ENCODE data around the gene MRTFA.
A peak's percentile ranks its signal among the peaks of the same experiment; 100 is the strongest.

Gene MRTFA

GRCh38 chr22:40654522-40655167 lies 18.1 kb upstream of the MRTFA start:
- H3K27ac ChIP-seq (replicated peaks; ENCODE audit: low read length), result no peak overlapping the region
- no peaks in the 10 kb centered on the region for H3K9me3 ChIP-seq (replicated peaks in 1 of 2; ENCODE audit: control insufficient read depth in 2 of 2, insufficient read depth in 1 of 2, low read depth in 1 of 2, low read length in 2 of 2)
- no peak for DNase-seq (ENCODE audit: low spot score)
- no CpG with 5 or more reads among the region's 11 CpGs for WGBS, 2 donors (ENCODE audit: extremely low coverage in 2 of 2, insufficient read length in 2 of 2, insufficient replicate concordance in 1 of 2)
- no peak overlapping the region for H3K4me2 ChIP-seq (ENCODE audit: insufficient read depth, low read length, poor library complexity, severe bottlenecking)
- no peak overlapping the region for H3K4me3 ChIP-seq (ENCODE audit: low read length in 2 of 2)
- H3K9ac ChIP-seq (ENCODE audit: low read depth, low read length, poor library complexity), result no peak overlapping the region
- H2BK12ac ChIP-seq (ENCODE audit: low read length), result no peak overlapping the region
- H2AFZ ChIP-seq (ENCODE audit: low read length), result peak overlapping the region; percentile 87
- no peak overlapping the region for H4K91ac ChIP-seq (ENCODE audit: low read depth, low read length, poor library complexity)
- H3K27me3 ChIP-seq (ENCODE audit: control insufficient read depth in 3 of 3, insufficient read depth in 3 of 3, low read depth in 1 of 3, low read length in 3 of 3), result peaks cover 0 to 2% (median 0%) of the 10 kb centered on the region in 3 experiments
- no peak overlapping the region for H3K14ac ChIP-seq (ENCODE audit: low read length)
- no peak overlapping the region for H2AK5ac ChIP-seq (ENCODE audit: low read depth, low read length)
- no peaks in the 10 kb centered on the region for H3K36me3 ChIP-seq (replicated peaks in 1 of 2; ENCODE audit: control insufficient read depth in 2 of 2, insufficient read depth in 2 of 2, low read length in 2 of 2)
- H3K4ac ChIP-seq (ENCODE audit: low read length), result no peak overlapping the region
- H4K8ac ChIP-seq (ENCODE audit: low read depth, low read length), result no peak overlapping the region
- no peak overlapping the region for H3K23ac ChIP-seq (ENCODE audit: low read depth, low read length, poor library complexity)
- peaks cover 2 to 5% of the 10 kb centered on the region in 2 donors for H3K4me1 ChIP-seq (ENCODE audit: control insufficient read depth in 2 of 2, insufficient read depth in 1 of 2, low read depth in 1 of 2, low read length in 2 of 2)
- H3K79me1 ChIP-seq (ENCODE audit: low read depth, low read length), result no peaks in the 10 kb centered on the region
- H2BK120ac ChIP-seq (ENCODE audit: low read depth, low read length), result no peak overlapping the region
- H2BK5ac ChIP-seq (ENCODE audit: low read length), result no peak overlapping the region
- H2BK15ac ChIP-seq (ENCODE audit: low read length), result no peak overlapping the region
- no peak overlapping the region for H3K18ac ChIP-seq (ENCODE audit: low read length)

GRCh38 chr22:40653361-40653760 lies 16.8 kb upstream of the MRTFA start:
- H3K18ac ChIP-seq (ENCODE audit: low read length), result peak overlapping the region; percentile 19
- no peak overlapping the region for H3K27ac ChIP-seq (replicated peaks; ENCODE audit: low read length)
- H2AK5ac ChIP-seq (ENCODE audit: low read depth, low read length), result no peak overlapping the region
- no peak overlapping the region for H2AFZ ChIP-seq (ENCODE audit: low read length)
- no peak for DNase-seq (ENCODE audit: low spot score)
- H3K4me2 ChIP-seq (ENCODE audit: insufficient read depth, low read length, poor library complexity, severe bottlenecking), result no peak overlapping the region
- H3K36me3 ChIP-seq (replicated peaks in 1 of 2; ENCODE audit: control insufficient read depth in 2 of 2, insufficient read depth in 2 of 2, low read length in 2 of 2), result no peaks in the 10 kb centered on the region
- H3K4me3 ChIP-seq (ENCODE audit: low read length in 2 of 2), result no peak overlapping the region
- no CpG with 5 or more reads among the region's 9 CpGs for WGBS, 2 donors (ENCODE audit: extremely low coverage in 2 of 2, insufficient read length in 2 of 2, insufficient replicate concordance in 1 of 2)
- peaks cover 2 to 5% of the 10 kb centered on the region in 2 donors for H3K4me1 ChIP-seq (ENCODE audit: control insufficient read depth in 2 of 2, insufficient read depth in 1 of 2, low read depth in 1 of 2, low read length in 2 of 2)
- H3K79me1 ChIP-seq (ENCODE audit: low read depth, low read length), result no peaks in the 10 kb centered on the region
- no peak overlapping the region for H2BK15ac ChIP-seq (ENCODE audit: low read length)
- H2BK120ac ChIP-seq (ENCODE audit: low read depth, low read length), result no peak overlapping the region
- no peak overlapping the region for H3K14ac ChIP-seq (ENCODE audit: low read length)
- no peak overlapping the region for H2BK5ac ChIP-seq (ENCODE audit: low read length)
- no peak overlapping the region for H3K4ac ChIP-seq (ENCODE audit: low read length)
- H2BK12ac ChIP-seq (ENCODE audit: low read length), result no peak overlapping the region
- H4K91ac ChIP-seq (ENCODE audit: low read depth, low read length, poor library complexity), result no peak overlapping the region
- no peak overlapping the region for H4K8ac ChIP-seq (ENCODE audit: low read depth, low read length)
- no peak overlapping the region for H3K9ac ChIP-seq (ENCODE audit: low read depth, low read length, poor library complexity)
- H3K27me3 ChIP-seq (ENCODE audit: control insufficient read depth in 3 of 3, insufficient read depth in 3 of 3, low read depth in 1 of 3, low read length in 3 of 3), result peaks cover 0 to under 1% (median 0%) of the 10 kb centered on the region in 3 experiments
- H3K9me3 ChIP-seq (replicated peaks in 1 of 2; ENCODE audit: control insufficient read depth in 2 of 2, insufficient read depth in 1 of 2, low read depth in 1 of 2, low read length in 2 of 2), result no peaks in the 10 kb centered on the region
- H3K23ac ChIP-seq (ENCODE audit: low read depth, low read length, poor library complexity), result no peak overlapping the region

- peak overlapping the region; percentile 94 for H2AFZ ChIP-seq (ENCODE audit: low read length)
- peak overlapping the region; percentile 30 for H3K4me2 ChIP-seq (ENCODE audit: insufficient read depth, low read length, poor library complexity, severe bottlenecking)
- H3K79me1 ChIP-seq (ENCODE audit: low read depth, low read length), result no peaks in the 10 kb centered on the region
- peak overlapping the region; percentile 91 for H2BK5ac ChIP-seq (ENCODE audit: low read length)
- no peak for DNase-seq (ENCODE audit: low spot score)
- peak overlapping the region; percentile 18 for H3K27ac ChIP-seq (replicated peaks; ENCODE audit: low read length)
- H2BK12ac ChIP-seq (ENCODE audit: low read length), result no peak overlapping the region
- peak overlapping the region; percentile 90 for H3K14ac ChIP-seq (ENCODE audit: low read length)
- H3K9ac ChIP-seq (ENCODE audit: low read depth, low read length, poor library complexity), result peak overlapping the region; percentile 9
- H4K91ac ChIP-seq (ENCODE audit: low read depth, low read length, poor library complexity), result no peak overlapping the region
- H3K9me3 ChIP-seq (replicated peaks in 1 of 2; ENCODE audit: control insufficient read depth in 2 of 2, insufficient read depth in 1 of 2, low read depth in 1 of 2, low read length in 2 of 2), result no peaks in the 10 kb centered on the region
- no CpG with 5 or more reads among the region's 33 CpGs for WGBS, 2 donors (ENCODE audit: extremely low coverage in 2 of 2, insufficient read length in 2 of 2, insufficient replicate concordance in 1 of 2)
- peak overlapping the region in 1 of 2 donors; percentile 44 for H3K4me3 ChIP-seq (ENCODE audit: low read length in 2 of 2)
- no peak overlapping the region for H2BK120ac ChIP-seq (ENCODE audit: low read depth, low read length)
- H2BK15ac ChIP-seq (ENCODE audit: low read length), result peak overlapping the region; percentile 52
- peak overlapping the region; percentile 60 for H3K23ac ChIP-seq (ENCODE audit: low read depth, low read length, poor library complexity)
- peaks cover 2 to 5% of the 10 kb centered on the region in 2 donors for H3K4me1 ChIP-seq (ENCODE audit: control insufficient read depth in 2 of 2, insufficient read depth in 1 of 2, low read depth in 1 of 2, low read length in 2 of 2)
- no peaks in the 10 kb centered on the region for H3K36me3 ChIP-seq (replicated peaks in 1 of 2; ENCODE audit: control insufficient read depth in 2 of 2, insufficient read depth in 2 of 2, low read length in 2 of 2)
- H3K27me3 ChIP-seq (ENCODE audit: control insufficient read depth in 3 of 3, insufficient read depth in 3 of 3, low read depth in 1 of 3, low read length in 3 of 3), result no peaks in the 10 kb centered on the region
- H3K4ac ChIP-seq (ENCODE audit: low read length), result no peak overlapping the region
- H4K8ac ChIP-seq (ENCODE audit: low read depth, low read length), result no peak overlapping the region
- H2AK5ac ChIP-seq (ENCODE audit: low read depth, low read length), result peak overlapping the region; percentile 17
- H3K18ac ChIP-seq (ENCODE audit: low read length), result peak overlapping the region; percentile 67
Measured at GRCh38 chr22:40651563-40652501, 15.3 kb upstream of the MRTFA start.

GRCh38 chr22:40651057-40651456 lies 14.5 kb upstream of the MRTFA start:
- Histone ChIP-seq H3K4me3 (ENCODE audit: low read length in 2 of 2) (no peak overlapping the region), H3K27ac (replicated peaks; ENCODE audit: low read length) (no peak overlapping the region)
- WGBS, 2 donors (ENCODE audit: extremely low coverage in 2 of 2, insufficient read length in 2 of 2, insufficient replicate concordance in 1 of 2), result no CpG with 5 or more reads among the region's 2 CpGs

More at GRCh38 chr22:40651057-40651456, 14.5 kb upstream of the MRTFA start:
- no peak for DNase-seq (ENCODE audit: low spot score)
- no peak overlapping the region for H3K23ac ChIP-seq (ENCODE audit: low read depth, low read length, poor library complexity)
- no peak overlapping the region for H2BK120ac ChIP-seq (ENCODE audit: low read depth, low read length)
- no peak overlapping the region for H3K14ac ChIP-seq (ENCODE audit: low read length)
- no peak overlapping the region for H2BK15ac ChIP-seq (ENCODE audit: low read length)
- H3K9me3 ChIP-seq (replicated peaks in 1 of 2; ENCODE audit: control insufficient read depth in 2 of 2, insufficient read depth in 1 of 2, low read depth in 1 of 2, low read length in 2 of 2), result no peaks in the 10 kb centered on the region
- no peak overlapping the region for H3K18ac ChIP-seq (ENCODE audit: low read length)
- H3K4ac ChIP-seq (ENCODE audit: low read length), result no peak overlapping the region
- H3K27me3 ChIP-seq (ENCODE audit: control insufficient read depth in 3 of 3, insufficient read depth in 3 of 3, low read depth in 1 of 3, low read length in 3 of 3), result no peaks in the 10 kb centered on the region
- H3K4me2 ChIP-seq (ENCODE audit: insufficient read depth, low read length, poor library complexity, severe bottlenecking), result no peak overlapping the region
- no peak overlapping the region for H4K91ac ChIP-seq (ENCODE audit: low read depth, low read length, poor library complexity)
- no peak overlapping the region for H4K8ac ChIP-seq (ENCODE audit: low read depth, low read length)
- H2AFZ ChIP-seq (ENCODE audit: low read length), result peak overlapping the region; percentile 94
- no peak overlapping the region for H2BK12ac ChIP-seq (ENCODE audit: low read length)
- no peak overlapping the region for H2BK5ac ChIP-seq (ENCODE audit: low read length)
- H3K4me1 ChIP-seq (ENCODE audit: control insufficient read depth in 2 of 2, insufficient read depth in 1 of 2, low read depth in 1 of 2, low read length in 2 of 2), result peaks cover 2 to 5% of the 10 kb centered on the region in 2 donors
- no peaks in the 10 kb centered on the region for H3K36me3 ChIP-seq (replicated peaks in 1 of 2; ENCODE audit: control insufficient read depth in 2 of 2, insufficient read depth in 2 of 2, low read length in 2 of 2)
- H3K9ac ChIP-seq (ENCODE audit: low read depth, low read length, poor library complexity), result no peak overlapping the region
- H2AK5ac ChIP-seq (ENCODE audit: low read depth, low read length), result no peak overlapping the region
- no peaks in the 10 kb centered on the region for H3K79me1 ChIP-seq (ENCODE audit: low read depth, low read length)
